ACHN (cell line): Measurements from ENCODE around the gene C5orf58.
A peak's percentile ranks its signal among the peaks of the same experiment; 100 is the strongest.

ENCODE experiments used
- DNase-seq: peaks from one replicate; pipeline ENCODE4 v3.0.0-alpha.2; 2015
- in situ Hi-C: cut with HindIII; loops from 2 replicates; pipeline ENCODE4 v1.10.0; 2017; ENCODE audit warnings: low sequenced_read_pairs, low pct_ligation_motif_present, low pct_unique_long_range_greater_than_20kb

The C5orf58 gene

DNA sequence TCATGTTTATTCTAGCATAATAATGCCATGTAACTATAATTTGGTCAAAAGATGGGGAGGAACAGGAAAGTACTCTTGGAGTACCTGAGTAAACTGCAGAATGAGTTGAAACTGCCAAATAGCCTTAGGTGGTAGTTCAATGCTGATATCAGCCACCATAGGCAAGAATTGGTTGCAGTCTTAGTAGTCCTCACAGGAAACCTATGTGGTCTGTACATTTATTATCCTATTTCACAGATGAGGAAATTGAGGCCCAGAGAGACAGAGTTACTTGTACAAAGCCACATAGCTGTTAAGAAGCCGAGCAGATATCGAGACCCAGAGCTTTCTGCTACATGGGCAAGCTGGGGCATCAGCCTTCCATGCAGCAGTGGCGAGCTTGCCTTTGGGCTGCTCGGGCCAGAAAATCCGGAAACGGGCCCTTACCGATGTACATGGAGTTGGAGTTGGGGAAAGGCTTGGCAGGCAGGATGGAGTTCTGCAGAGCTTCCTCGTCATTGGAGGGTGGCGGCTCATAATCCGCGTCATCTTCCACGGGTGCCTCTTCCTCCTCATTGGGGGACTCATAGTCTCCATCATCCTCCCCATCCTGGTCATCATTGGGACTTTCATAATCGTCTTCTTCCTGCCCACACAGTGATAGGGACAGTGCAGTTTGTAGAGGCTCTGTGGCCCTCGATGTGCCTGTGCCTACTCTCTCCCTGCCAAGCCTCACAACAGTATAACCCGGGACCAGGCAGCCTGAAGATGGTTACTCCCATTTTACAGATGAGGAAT lies 37.7 kb downstream of the C5orf58 start:
- in situ Hi-C loops, result no loop called here
- DNase-seq, result no peak

DNA sequence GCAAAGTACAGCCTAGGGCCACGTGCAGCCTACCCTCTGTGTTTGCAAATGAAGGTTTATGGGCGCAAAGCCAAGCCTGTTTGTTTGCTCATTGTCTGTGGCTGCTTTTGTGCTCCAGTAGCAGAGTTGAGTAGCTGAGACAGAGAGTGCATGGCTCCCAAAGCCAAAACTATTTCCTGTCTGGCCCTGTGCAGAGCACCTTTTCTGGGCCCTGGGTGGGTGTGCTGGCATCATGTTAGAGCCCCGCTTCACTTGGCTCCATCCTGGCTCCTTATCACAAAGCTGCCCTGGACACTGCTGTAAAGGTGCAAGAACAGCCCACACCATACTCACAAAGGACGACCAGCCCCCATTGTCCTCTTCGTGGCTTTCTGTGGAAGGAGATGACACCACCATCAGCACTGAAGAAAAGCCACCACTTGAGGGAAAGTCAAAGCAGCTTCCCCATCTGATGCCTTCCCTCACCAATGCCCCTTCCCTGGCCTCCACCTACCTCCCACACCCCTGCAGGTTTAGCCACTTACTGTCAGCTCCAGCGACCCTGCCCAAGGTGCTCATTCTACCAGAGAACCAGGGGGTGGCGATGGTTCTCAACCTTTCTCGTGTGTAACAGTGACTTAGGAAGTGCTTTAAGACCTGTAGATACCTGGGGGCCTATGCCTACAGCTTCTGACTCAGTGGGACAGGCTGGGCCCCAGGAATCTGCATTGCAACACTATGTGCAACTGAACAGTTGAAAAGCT lies 41.4 kb downstream of the C5orf58 start:
- in situ Hi-C loops, result no loop called here
- DNase-seq, result peak; percentile 49

DNA sequence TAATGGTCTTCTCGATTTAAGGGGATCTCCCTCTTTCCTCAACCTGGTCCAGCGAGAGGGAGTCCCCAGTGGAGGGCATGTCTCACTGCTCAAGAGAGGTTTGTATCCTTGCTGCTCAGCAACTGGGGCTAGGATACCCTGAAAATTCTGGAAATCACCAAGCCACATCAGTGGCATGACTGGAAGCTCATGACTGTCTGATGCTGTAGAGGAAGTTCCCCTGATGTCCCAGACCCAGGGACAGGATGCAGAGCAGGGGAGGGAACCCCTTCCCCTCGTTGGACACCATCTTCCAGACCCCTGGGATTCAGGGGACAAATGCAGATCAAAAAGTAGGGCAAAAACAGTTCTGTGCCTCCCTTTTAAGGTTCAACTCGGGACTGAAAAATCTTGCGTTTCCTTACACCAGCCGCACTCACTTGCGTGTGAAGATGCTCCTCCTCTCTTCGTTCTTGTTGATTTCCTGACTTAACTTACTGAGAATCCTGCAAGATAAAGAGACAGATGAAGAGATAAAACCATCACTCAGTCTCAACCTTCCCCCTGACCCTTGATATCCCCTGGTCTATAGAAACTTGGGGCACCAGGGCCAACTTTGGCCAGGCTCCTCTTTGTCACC lies 42.7 kb downstream of the C5orf58 start:
- in situ Hi-C loops, result no loop called here
- DNase-seq, result no peak

DNA sequence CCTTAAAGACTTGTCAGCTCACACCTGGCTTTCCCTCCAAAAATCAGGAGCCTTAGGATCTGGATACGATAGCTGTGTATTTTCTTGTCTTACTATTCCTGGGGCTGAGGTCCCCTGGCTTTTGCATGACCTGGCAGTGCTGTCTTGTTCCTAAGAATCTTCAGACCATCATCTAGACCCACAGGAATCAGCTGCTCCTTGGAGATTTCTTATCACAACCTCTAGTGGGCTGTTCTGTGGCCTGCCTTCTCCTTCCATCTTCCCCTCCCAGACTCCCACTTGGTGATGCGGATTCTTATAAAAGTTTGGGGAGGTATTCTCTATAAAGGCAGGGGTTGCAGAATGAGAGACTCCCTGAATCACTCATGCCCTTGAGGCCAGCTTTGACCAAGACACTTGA lies 43.4 kb downstream of the C5orf58 start:
- in situ Hi-C loops, result no loop called here
- DNase-seq, result no peak

DNA sequence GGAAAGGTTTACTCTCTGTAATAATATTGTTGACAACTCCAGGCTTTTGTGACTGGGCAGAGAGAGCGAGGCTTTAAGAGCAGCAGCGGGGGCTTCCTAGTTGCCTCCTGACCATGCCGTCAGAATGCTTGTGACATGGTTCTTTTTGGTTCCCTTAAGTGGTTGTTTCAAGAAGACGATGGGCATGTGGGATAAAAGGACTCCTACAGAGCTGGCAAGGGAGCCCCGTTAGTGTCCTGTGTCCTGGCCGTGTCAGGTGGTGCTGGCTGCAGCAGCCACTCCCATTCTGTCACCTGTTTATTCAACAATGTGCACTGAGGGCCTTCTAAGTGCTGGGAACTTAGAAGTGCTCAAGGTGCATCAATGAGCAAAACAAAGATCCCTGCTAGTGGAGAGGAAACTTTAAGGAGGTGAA lies 45.1 kb downstream of the C5orf58 start:
- in situ Hi-C loops, result no loop called here
- no peak for DNase-seq

DNA sequence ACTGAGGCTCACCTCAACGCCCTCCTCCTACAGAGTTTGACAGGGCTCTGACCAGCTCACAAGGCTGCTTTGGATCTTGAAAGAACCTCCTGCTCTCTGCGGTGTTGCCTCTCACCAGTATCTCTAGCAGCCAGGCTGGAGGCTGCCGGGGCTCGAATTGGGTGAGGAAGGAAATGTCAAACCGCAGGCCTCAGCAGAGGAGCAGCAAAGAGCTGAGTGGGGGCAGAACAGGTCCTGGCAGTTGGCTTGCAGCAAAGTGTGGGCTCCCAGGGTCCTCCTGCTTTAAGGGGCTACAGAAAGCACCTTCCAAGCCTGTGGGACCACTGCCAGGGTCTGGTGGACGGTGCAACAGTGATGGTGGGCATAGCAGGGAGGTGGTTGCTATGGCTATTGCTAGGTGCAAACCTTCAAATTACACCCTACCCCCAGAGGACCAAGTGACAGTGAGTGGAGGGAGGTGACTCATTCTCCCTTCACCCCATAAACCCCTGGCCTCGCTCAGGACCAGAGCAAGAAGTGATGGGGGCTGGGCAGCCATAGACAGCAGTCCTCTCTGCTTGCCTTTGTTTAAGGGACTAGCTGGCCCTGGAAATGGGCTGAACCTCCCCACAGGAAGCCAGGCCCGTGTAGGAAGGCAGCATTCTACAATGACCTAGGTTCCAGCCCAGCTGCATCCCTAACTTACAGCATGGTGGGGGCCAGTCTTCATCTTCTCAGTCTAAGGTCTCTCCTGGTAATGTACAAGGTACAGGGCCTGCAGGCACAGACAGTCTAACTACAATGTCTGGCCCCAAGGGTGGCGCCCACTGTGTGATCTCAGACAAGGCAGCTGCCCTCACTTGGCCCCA lies 46.0 kb downstream of the C5orf58 start:
- in situ Hi-C loops, result no loop called here
- no peak for DNase-seq

DNA sequence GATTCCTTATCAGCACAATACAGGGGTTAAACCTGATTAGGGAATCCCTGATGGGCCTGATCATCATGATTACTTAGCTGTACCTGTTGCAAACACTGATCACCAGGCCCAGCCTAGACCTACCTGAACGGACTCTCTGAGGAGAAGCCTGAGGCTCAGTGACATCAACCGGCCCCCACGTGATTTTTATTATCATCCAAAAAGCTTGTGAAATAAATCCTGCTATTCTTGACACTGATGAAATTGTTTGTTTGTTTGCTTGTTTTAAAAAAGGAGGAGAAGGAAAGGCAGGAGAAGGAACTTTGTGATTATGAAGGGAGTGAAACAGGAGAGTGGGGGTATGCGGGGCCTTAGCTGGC lies 46.7 kb downstream of the C5orf58 start:
- DNase-seq, result no peak
- in situ Hi-C loops, result no loop called here

DNA sequence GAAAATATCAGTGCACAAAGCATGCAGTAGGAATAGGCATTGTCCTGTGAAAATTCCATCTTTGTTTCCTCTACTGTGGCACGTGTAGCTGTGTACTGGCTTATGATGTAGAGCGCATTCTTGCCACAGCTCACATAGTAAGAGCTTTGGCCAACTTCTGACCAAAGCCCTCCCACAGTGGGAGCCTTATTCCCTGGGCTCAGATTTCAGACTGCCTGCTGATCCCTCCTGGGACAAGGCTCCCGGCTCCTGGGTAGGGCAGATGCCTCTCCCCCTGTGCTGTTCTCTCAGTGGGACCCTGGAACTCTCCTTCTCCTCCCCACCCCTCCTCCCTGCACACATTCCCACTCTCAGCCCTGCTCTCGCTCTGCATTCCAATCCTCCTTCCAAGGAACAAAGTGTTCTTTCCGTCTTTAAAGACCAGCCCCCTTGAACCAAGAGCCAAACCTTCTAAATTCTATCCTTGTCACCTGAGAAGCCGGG lies 47.3 kb downstream of the C5orf58 start:
- in situ Hi-C loops, result no loop called here
- DNase-seq, result no peak

DNA sequence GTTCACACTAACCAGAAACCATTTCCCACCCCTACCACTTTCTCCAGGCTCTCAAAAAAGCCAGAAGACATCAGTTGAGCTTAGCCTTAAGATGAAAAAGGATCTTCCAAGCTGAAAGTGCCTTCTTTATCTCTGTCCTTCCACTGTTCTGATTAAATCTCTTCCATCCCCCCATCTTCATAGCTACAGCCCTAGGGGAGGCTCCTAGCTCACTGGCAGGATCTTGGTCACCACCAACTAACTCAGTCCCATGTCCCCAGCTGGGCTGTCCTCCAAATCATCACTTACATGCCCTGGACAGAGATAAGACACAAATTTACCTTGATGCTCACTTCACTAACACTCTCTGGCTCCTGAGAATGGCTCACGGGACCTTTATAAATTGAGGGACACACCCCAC lies 50.5 kb downstream of the C5orf58 start:
- DNase-seq, result no peak
- in situ Hi-C loops, result no loop called here

DNA sequence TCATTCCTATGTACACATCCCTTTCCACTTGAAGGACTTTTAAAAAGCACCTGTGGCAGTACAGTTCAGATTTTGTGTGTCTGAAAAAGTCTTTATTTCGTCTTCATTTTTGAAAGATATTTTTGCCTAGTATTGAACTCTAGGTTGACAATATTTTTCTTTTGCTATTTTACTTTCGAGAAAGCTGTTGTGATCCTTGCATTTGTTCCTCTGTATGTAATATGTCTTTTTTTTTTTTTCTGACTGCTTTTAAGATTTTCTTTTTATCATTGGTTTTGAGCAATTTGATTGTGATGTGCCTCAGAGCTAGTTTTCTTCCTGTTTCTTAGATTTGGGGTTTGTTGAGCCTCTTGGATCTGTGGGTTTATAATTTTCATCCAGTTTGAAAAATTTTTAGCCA lies 51.4 kb downstream of the C5orf58 start:
- in situ Hi-C loops, result no loop called here
- no peak for DNase-seq

DNA sequence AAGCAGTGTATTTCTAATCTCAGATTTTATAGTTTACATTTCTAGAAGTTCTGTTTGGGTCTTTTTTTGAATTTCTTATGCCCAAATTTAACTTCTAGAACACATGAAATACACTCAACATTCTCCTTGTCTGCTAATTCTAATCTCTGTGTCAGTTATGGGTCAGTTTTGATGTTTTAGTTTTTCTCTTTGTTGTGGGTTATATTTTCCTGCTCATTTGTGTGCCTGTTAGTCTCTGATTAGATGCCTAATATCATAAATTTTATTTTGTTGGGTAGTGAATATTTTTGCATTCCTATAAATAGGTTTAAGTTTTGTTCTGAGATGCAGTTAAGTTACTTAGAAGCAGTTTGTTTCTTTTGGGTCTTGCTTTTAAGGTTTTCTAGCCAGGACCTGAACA lies 52.4 kb downstream of the C5orf58 start:
- no peak for DNase-seq
- in situ Hi-C loops, result no loop called here

DNA sequence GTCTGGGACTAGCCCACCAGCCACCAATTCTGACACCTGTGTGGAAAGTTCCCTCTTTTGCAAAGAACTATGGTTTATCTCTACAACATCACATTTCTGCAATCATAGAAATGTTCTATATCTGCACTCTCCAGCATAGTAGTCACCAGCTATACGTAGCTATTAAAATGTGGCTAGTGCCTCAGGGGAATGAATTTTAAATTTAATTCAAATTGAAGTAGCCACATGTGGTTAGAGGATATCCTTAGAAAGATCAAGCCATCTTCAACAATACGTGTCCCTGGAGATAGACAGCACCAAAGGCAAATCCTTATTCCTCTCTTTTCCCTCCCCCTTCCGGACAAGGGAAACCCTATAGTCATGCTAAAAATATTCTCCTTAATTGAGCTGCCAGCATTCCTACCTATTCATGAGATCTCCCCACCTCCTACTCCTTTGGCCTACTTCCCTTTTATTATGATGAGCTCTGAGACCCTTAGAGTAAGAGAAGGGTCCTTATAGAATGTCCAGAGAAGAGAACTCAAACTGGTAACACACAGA lies 53.7 kb downstream of the C5orf58 start:
- in situ Hi-C loops, result no loop called here
- DNase-seq, result no peak

DNA sequence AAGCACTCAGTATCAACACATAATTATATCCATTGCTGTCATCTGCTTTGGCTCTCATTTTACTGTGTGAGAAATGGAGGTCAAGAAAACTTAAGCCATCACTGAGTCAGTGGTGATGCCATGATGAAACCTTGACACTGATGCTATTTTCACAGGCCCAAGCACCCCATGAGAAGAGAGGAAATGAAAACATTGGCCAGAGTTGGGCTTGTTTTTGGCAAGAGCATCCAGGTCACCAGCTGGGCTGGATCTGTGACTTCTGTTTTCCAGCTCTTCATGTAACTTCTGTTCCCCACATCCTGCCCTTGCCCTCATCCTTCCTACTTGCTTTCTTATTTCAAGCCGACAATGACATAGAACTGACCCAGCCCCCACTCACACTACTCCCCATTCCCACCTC lies 54.7 kb downstream of the C5orf58 start:
- DNase-seq, result no peak
- in situ Hi-C loops, result no loop called here

DNA sequence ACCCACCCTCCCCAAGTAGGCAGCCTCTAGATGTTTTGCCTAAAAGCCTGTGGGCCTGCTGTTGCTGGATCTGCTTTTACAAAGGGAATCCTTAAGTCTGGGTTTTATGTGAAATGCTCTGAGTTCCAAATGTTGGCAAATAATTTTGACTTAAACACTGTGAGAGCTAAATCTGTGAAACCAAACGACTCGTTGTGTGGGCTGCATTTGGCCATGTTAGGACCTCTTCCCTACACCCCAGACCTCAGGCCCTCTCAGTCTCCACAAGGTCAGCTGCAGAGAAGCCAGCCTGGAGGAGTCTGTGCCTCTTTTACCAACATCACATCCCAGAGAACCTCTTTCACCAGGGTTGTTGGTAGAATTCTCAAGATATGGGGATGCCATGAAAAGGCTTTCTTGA lies 55.4 kb downstream of the C5orf58 start:
- in situ Hi-C loops, result no loop called here
- DNase-seq, result no peak

DNA sequence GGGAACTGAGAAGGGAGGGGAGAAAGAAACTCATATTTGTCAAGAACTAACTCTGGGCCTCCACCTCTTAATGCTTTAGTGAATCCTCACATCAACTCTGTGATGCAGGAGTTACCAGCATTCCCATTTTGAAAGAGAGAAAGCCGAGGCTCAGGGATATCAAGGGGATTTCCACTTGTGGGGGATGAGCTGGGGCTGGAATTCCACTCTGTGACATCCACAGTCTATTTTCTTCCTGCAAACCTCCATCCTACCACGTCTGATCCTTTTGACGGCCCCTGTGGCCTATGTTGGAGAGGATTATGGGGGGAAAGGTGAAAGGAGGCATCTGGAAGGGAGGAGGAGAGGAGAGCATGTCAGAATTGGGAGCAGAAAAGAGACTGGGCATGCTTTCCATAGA lies 55.8 kb downstream of the C5orf58 start:
- in situ Hi-C loops, result no loop called here
- DNase-seq, result no peak

DNA sequence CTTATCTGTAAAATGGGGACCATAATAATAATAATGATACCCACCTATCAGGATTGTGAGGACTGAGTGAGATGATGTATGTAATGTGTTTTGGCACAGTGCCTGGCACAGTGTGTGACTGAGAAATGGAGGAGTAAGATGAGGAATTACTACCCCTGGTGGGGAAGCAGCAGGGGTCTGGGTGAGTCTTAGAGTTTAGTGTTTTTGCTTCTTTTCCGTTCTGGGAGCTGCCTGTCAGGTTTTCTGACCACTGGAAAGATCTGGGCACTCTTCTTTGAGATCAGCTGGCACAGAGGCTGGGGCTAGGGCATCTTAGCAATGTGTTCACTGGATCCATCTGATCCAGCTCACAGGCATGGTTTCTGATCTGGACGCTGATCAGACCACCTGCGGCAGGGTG lies 56.3 kb downstream of the C5orf58 start:
- in situ Hi-C loops, result no loop called here
- no peak for DNase-seq

DNA sequence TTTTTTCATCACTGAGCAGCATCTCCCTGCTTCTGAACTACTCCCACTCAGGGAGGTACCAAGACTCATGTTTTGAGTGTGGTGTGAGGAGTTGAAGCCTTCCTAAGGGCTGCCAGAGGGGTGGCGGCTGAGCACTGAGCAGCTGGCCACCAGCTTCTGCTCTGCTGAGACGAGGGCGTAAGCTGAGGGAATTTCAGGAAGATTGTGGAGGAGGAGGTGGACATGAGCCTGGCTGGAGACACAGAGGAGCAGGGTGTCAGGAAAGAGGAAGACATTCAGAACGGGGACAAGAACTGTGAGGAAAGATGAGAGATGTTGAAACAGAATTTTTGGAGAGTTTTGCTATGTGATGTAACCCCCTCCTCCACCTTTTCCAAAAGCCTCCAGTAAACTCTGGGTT lies 57.0 kb downstream of the C5orf58 start:
- in situ Hi-C loops, result no loop called here
- DNase-seq, result no peak

DNA sequence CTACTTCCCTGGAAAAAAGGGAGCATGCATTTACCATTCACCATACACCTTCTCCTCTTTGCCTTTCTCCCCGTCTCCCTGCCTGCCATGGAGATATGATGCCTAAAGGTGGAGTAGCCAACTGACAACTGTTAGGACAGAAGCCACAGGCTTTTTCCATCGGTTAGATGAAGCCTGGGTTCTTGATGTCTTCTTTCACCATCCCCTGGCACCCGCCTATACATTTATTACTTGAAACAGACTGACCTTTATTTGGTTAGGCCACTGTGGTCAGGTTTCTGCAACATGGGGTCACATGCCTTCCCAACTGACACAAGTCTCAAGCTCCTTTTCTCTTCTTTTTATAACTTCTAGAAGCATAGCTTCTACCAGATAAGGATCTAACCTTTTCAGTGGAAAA lies 57.7 kb downstream of the C5orf58 start:
- in situ Hi-C loops, result no loop called here
- no peak for DNase-seq
